ENCODE data around the gene FLNB.

The FLNB gene

DNA sequence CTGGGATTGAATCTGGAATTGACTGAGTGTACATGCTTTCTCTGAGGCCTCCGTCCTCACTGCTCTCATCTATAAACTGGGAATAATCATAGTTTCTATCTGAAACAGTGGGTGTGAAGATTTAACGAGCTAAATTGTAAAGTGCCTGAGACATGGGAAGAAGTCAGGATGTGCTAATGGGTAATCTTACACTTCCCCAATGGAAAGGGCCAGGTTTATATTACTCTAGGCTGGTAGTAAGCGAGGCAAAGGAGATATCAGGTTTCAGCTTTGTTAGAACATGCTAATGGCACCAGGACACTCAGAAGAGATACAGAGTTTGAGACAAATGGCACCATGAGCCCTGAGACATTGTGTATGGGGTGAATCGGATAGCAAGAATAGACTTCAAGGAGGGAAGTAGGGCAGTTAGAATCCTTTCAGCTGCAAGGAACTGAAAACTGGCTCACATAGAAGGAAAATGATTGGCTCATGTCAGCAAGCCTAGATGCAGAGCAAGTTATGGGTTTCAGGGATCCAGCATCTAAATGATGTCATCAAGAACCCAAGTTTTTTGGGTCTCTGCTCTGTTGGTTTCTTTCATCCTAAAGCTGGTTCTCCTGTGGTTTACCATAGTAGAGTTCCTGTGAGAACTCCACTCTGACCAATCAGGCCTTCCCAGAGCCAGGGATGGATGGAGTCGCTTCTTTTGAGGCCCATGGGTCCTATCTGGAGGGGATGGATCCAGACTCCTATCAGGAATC lies 21.8 kb downstream of the FLNB start:
- no peak for DNase-seq (ENCODE audit: low read depth in 2 of 2)

DNA sequence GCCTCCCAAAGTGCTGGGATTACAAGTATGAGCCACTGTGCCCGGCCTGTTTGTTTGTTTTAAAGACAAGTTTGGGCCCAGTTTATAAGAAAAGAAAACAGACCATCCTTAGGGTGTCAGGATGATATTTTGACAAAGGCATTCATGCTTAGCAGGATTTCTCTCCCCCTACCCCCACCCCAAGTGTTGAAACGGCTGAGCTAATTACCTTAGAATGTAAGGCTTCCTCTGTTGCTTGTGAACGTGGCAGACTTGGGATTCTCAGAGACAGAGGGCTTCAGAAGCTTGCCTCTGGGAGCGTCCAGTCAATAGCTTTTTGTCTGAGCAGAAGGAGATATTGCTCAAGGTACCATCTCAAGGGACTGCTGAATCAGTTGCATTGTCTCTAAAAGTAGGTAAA lies 24.0 kb downstream of the FLNB start:
- no peak for DNase-seq (ENCODE audit: low read depth in 2 of 2)

- DNase-seq (ENCODE audit: low read depth in 2 of 2): no peak
Observed at GRCh38 chr3:58034738-58035523, 26.7 kb downstream of the FLNB start.

DNA sequence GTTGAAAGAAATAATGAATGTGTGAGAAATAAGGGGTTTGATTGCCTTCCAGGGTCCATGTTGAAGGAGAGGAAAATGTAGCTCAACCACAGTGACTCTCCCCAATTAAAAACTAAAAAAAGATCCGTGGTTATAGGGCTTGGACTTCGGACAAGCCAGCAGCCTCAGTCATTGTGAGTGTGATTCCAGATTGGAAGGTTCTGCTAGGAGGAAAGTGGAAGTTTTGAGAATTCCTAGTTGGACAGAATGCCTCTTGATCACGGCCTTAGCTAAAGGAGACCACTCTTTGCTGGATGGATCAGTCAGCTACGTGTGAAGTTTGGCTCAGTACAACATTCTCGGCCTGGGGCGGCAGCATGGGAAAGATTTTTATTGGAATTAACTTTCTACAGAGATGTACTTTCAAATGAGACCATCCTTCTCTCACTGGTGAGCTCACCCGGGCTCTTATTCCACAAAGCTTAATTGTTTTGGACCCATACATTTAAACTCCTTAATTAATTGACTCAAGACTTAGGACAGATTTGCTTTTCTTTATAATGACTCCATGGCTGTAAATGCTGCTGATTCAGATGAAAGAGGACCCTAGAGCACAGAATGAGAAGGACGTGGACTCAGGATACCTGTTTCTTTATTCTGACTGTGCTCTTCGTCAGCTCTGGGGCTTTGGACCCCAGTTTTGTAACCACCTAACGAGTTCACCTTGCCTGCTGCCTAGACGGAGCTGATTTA lies 27.5 kb downstream of the FLNB start:
- no peak for DNase-seq (ENCODE audit: low read depth in 2 of 2)

DNA sequence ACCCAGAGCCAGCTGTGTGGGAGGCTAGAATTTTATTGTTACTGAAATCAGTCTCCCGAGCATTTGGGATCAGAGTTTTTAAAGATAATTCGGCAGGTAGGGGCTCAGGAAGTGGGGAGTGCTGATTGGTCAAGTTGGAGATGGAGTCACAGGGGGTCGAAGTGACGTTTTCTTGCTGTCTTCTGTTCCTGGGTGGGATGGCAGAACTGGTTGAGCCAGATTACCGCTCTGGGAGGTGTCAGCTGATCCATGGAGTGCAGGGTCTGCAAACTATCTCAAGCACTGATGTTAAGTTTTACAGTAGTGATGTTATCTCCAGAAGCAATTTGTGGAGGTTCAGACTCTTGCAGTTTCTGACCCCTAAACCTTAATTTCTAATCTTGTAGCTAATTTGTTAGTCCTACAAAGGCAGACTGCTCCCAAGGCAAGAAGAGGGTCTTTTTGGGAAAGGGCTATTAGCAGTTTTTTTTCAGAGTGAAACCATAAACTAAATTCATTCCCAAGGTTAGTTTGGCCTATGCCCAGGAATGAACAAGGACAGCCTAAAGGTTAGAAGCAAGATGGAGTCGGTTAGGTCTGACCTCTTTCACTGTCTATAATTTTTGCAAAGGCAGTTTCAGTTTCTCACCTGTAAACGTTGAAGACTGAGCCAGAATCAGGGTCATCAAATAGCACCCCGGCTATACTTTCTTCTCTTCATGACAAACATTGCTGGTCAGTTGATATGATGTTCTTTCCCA lies 28.2 kb downstream of the FLNB start:
- no peak for DNase-seq (ENCODE audit: low read depth in 2 of 2)

- DNase-seq (ENCODE audit: low read depth in 2 of 2): no peak
Observed at GRCh38 chr3:58037141-58037910, 29.1 kb downstream of the FLNB start.

DNA sequence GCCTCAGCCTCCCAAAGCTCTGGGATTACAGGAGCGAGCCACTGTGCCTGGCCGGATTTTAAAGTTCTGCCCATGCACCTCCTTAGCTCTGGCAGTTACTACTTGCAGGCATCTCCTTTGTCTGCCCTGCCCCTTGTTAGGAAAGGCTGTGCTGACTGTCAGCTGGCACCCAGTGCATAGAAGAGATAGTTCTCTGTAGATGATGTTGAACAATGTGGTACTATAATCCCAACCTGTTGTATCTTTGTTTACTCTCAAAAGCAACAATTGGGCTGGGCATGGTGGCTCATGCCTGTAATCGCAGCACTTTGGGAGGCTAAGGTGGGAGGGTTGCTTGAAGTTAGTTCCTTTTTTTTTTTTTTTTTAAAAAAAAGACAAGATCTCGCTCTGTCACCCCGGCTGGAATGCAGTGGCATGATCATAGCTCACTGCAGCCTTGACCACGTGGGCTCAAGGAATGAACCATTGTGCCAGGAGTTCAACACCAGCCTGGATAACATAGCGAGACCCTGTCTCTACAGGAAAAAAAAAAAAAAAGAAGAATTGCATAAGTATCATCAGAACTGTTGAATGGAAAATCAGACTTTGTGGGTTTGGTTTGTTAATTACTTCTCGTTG lies 30.6 kb downstream of the FLNB start:
- no peak for DNase-seq (ENCODE audit: low read depth in 2 of 2)

GRCh38 chr3:58039601-58040000 lies 31.4 kb downstream of the FLNB start:
- DNase-seq (ENCODE audit: low read depth in 2 of 2): no peak

- no peak for DNase-seq (ENCODE audit: low read depth in 2 of 2)
Observed at GRCh38 chr3:58041182-58041825, 33.1 kb downstream of the FLNB start.

- DNase-seq (ENCODE audit: low read depth in 2 of 2): no peak
Observed at GRCh38 chr3:58041826-58042324, 33.7 kb downstream of the FLNB start.

DNA sequence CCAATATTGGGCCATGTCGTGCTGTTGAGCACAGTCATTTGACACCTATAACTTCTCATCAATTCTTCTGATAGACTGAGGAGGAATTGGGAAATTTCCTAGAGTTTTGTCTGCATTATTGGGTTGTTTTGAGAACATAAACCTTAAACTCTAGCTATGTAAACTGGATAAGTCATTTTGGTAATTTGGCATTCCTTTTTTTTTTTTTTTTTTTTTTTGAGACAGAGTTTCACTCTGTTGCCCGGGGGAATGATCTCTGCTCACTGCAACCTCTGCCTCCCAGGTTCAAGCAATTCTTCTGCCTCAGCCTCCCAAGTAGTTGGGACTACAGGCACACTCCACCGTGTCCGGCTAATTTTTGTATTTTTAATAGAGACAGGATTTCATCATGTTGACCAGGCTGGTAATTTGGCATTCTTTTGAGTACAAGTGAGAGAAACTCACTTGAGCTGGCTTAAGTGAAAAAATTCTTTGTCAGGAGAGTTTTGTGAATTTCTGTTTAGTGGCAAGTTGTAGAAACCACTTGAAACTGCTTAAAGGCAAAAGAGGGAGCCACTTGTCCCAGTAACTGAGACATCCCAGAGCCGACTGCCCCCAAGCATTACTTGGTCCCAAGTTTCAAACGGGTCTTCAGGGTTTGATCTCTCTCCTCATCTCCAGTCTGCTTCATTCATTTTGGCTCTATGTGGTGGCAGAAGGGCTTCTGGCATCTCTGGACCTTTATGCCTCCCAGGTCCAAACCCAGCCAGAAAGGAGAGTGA lies 34.9 kb downstream of the FLNB start:
- no peak for DNase-seq (ENCODE audit: low read depth in 2 of 2)

DNA sequence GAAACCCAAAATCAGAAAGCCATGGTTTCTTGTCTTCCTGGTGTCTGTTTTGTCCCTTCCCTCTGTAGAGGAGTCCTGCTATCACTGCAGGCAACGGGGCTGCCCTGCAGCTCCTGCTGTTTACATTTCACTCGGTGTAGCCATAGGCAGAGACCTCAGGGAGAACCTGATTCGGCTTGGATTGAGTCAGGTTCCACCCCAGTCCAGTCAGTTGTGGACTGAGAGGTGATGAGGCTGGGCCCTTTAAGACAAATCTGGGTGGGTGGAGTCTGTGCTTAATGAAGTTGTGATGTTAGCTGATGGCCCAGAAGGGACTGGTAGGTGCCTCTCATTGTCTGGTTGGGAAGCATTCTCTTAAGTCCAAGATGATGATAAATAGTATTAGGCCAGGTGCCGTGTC lies 35.7 kb downstream of the FLNB start:
- no peak for DNase-seq (ENCODE audit: low read depth in 2 of 2)

DNA sequence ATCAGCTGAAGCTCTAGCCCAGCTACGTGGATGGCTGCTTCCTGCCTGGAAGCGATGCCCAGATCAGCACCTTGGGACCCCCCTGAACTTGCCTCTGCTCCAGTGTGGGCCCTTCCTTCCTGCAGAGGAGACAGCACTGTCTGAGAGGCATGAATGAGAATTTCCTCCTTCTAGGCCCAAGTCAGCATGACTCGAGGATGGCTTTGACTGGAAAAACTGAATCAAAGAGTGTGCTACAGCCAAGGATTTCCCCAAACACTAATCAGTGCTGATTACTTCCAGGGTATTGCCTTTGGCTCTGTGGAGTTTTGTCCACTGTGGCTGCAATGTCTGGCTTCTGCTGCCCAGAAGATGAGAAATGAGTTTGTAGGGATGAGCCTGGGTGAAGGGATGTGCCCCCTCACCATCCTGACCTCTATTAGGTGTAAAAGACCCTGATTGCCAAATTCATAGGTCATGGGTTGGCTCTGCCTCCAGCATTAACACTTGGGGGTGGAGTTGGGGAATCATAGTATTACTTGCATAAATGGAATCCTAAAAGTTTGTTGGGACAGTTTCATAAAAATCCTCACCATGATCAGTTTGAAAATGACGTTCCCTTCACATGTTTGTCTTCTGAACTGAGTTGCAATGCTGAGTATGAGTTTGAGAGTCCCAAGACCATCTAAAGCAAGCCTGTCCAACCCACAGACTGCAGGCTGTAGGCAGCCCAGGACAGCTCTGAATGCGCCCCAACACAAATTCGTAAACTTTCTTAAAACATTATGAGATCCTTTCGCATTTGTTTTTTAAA lies 36.7 kb downstream of the FLNB start:
- no peak for DNase-seq (ENCODE audit: low read depth in 2 of 2)

GRCh38 chr3:58047826-58048225 lies 39.6 kb downstream of the FLNB start:
- no peak for DNase-seq (ENCODE audit: low read depth in 2 of 2)

- no peak for DNase-seq (ENCODE audit: low read depth in 2 of 2)
Observed at GRCh38 chr3:58048301-58048700, 40.1 kb downstream of the FLNB start.

- no peak for DNase-seq (ENCODE audit: low read depth in 2 of 2)
Observed at GRCh38 chr3:58049143-58049785, 41.0 kb downstream of the FLNB start.

GRCh38 chr3:58051196-58051595 lies 43.0 kb downstream of the FLNB start:
- DNase-seq (ENCODE audit: low read depth in 2 of 2): no peak

All from stimulated activated CD8-positive, alpha-beta memory T cell treated with anti-CD3 and anti-CD28 coated beads, Interleukin-7, amount 100 ng/mL, for 1 hour (primary cell).